GM23338 (cell line): Measurements from ENCODE around the gene MRPS10. TPM values are rescaled to one million over a fixed set of nuclear protein-coding genes. Genes with fewer than 3 reads are reported as not detected.

Experiments used
- ATAC-seq: fragments of 200-7000 bp; cut with Tn5 transposase; 3 replicates; pipeline ENCODE4 v1.9.1; 2020
- DNase-seq: peaks from one replicate; pipeline ENCODE4 v3.0.0-alpha.2; 2015; ENCODE audit warnings: low spot score
- H2AFZ ChIP-seq: fragments of 200-600 bp; sonication (generic); 2 replicates; pipeline ENCODE4 v1.8.0; 2016; ENCODE audit warnings: antibody characterized with exemption, mild to moderate bottlenecking, moderate library complexity
- H3F3A ChIP-seq: fragments of 200-600 bp; sonication (generic); replicated peaks from 2 replicates; pipeline ENCODE4 v1.8.0; 2017; ENCODE audit warnings: antibody characterized with exemption, mixed run types, low read depth
- H3K27ac ChIP-seq: fragments of 200-600 bp; sonication (generic); 2 replicates; pipeline ENCODE4 v1.6.1; 2016; ENCODE audit warnings: low read depth
- H3K27me3 ChIP-seq: fragments of 200-600 bp; sonication (generic); 2 replicates; pipeline ENCODE4 v1.8.0; 2016; ENCODE audit warnings: mild to moderate bottlenecking, mixed run types, moderate library complexity; ENCODE audit not compliant: insufficient read depth
- H3K36me3 ChIP-seq: fragments of 200-600 bp; sonication (generic); 2 replicates; pipeline ENCODE4 v1.8.0; 2016; ENCODE audit warnings: mild to moderate bottlenecking; ENCODE audit not compliant: insufficient read depth
- H3K4me1 ChIP-seq: fragments of 200-600 bp; sonication (generic); 2 replicates; pipeline ENCODE4 v1.8.0; 2016; ENCODE audit warnings: mild to moderate bottlenecking, moderate library complexity; ENCODE audit not compliant: insufficient read depth
- H3K4me2 ChIP-seq: fragments of 200-600 bp; sonication (generic); 2 replicates; pipeline ENCODE4 v1.7.1; 2017; ENCODE audit warnings: mixed run types
- H3K4me3 ChIP-seq: fragments of 200-600 bp; sonication (generic); 2 replicates; pipeline ENCODE4 v1.6.1; 2016; ENCODE audit warnings: mixed run types
- H3K79me2 ChIP-seq: fragments of 200-600 bp; sonication (generic); replicated peaks from 2 replicates; pipeline ENCODE4 v1.8.0; 2017; ENCODE audit warnings: mild to moderate bottlenecking; ENCODE audit not compliant: insufficient read depth
- H3K9me2 ChIP-seq: fragments of 200-600 bp; sonication (generic); 2 replicates; pipeline ENCODE4 v1.8.0; 2017; ENCODE audit not compliant: insufficient read depth
- H4K20me1 ChIP-seq: fragments of 200-600 bp; sonication (generic); replicated peaks from 2 replicates; pipeline ENCODE4 v1.8.0; 2017; ENCODE audit warnings: mild to moderate bottlenecking; ENCODE audit not compliant: insufficient read depth
- H3K27ac Mint-ChIP-seq: 2 replicates; pipeline ENCODE4 v1.8.0; 2020; ENCODE audit warnings: inconsistent platforms, mild to moderate bottlenecking, moderate library complexity, mixed read lengths
- H3K27me3 Mint-ChIP-seq: 3 replicates; pipeline ENCODE4 v1.8.0; 2022; ENCODE audit warnings: low read depth, mild to moderate bottlenecking, moderate library complexity, mixed read lengths, inconsistent platforms; ENCODE audit not compliant: insufficient read depth, poor library complexity
- H3K36me3 Mint-ChIP-seq: 3 replicates; pipeline ENCODE4 v1.8.0; 2021; ENCODE audit warnings: low read depth, mild to moderate bottlenecking, inconsistent platforms, moderate library complexity, mixed read lengths
- H3K4me1 Mint-ChIP-seq: 3 replicates; pipeline ENCODE4 v1.8.0; 2020; ENCODE audit warnings: mild to moderate bottlenecking, inconsistent platforms, mixed read lengths
- H3K4me3 Mint-ChIP-seq: 3 replicates; pipeline ENCODE4 v1.8.0; 2021; ENCODE audit warnings: moderate library complexity, mild to moderate bottlenecking, inconsistent platforms, mixed read lengths
- H3K9me3 Mint-ChIP-seq: 3 replicates; pipeline ENCODE4 v1.8.0; 2020; ENCODE audit warnings: moderate library complexity, mild to moderate bottlenecking, inconsistent platforms, mixed read lengths
- CTCF ChIP-seq, 2 experiments: fragments of 200-600 bp in 1 of 2; sonication (generic) in 1 of 2; conservative IDR thresholded peaks; 2 replicates each; pipeline versions ENCODE4 v1.5.1 to v1.6.1; 2016 to 2017; ENCODE audit warnings: antibody characterized with exemption in 2 of 2, low read depth in 2 of 2, mild to moderate bottlenecking in 2 of 2, moderate library complexity in 1 of 2
- EZH2phosphoT487 ChIP-seq: fragments of 200-600 bp; sonication (generic); IDR thresholded peaks from one replicate; pipeline ENCODE4 v1.8.1; 2018; ENCODE audit warnings: antibody characterized with exemption; ENCODE audit not compliant: unreplicated experiment
- POLR2AphosphoS5 ChIP-seq: IDR thresholded peaks from 2 replicates; pipeline ENCODE4 v1.6.1; 2016; ENCODE audit warnings: antibody characterized with exemption, low read depth
- STAT1 ChIP-seq: IDR thresholded peaks from one replicate; pipeline ENCODE4 v1.6.1; 2016; ENCODE audit warnings: antibody characterized with exemption; ENCODE audit not compliant: unreplicated experiment
- ZNF462 ChIP-seq: fragments of 250-450 bp; sonication (Bioruptor Pico); IDR thresholded peaks from 2 replicates; pipeline ENCODE4 v1.5.0; 2020; ENCODE audit warnings: mild to moderate bottlenecking, moderate library complexity
- polyA plus RNA-seq: library from polyadenylated mRNA; unstranded; fragments of >200 nt; fragmentation: Nextera tagmentation; extraction: Ambion mirVana; gene quantifications from 2 replicates; pipeline ENCODE4 v1.2.1, GENCODE V29; 2016
- total RNA-seq: library from RNA; depleted of rRNA; stranded (reverse); fragments of >200 nt; shearing (Covaris generic); gene quantifications from 2 replicates; pipeline ENCODE4 v1.2.3, GENCODE V29; 2014

The MRPS10 gene
- total and polyA plus RNA-seq, 2 experiments from 2014 or later: 36.2 to 42.7 TPM

- TF ChIP-seq ZNF462 (CRISPR knock-in tag) (no peak), POLR2AphosphoS5 (no peak), CTCF (conservative IDR thresholded peaks at IDR 0.05; ENCODE audit: low read depth in 2 of 2) (no peak), EZH2phosphoT487 (no peak)
Observed at GRCh38 chr6:42225029-42225339, 7.3 kb upstream of the MRPS10 start (continued).

GRCh38 chr6:42224222-42225028, 6.8 kb upstream of the MRPS10 start:
- H3K36me3 ChIP-seq: no peaks in the 10 kb centered on the region
- Mint-ChIP-seq H3K36me3 (peaks cover 22% of the 10 kb centered on the region), H3K4me3 (no peak overlapping the region), H3K27ac (peak overlapping the region; percentile 89), H3K27me3 (no peaks in the 10 kb centered on the region), H3K4me1 (peaks cover 9% of the 10 kb centered on the region; the same call in 2 of the 3 replicates), H3K9me3 (no peaks in the 10 kb centered on the region)
- no peak for TF ChIP-seq STAT1
- no peaks in the 10 kb centered on the region for H3K27me3 ChIP-seq
- no peak overlapping the region for H3K4me3 ChIP-seq
- H3K4me2 ChIP-seq: no peak overlapping the region
- peak overlapping the region; percentile 21; the same call in 1 of the 2 replicates for H3K27ac ChIP-seq
- H2AFZ ChIP-seq: no peak overlapping the region
- no peaks in the 10 kb centered on the region for H3K9me2 ChIP-seq
- ATAC-seq (no peak), DNase-seq (no peak)
- H3K4me1 ChIP-seq: no peaks in the 10 kb centered on the region
- no peaks in the 10 kb centered on the region for H3K79me2 ChIP-seq
- peaks cover 10% of the 10 kb centered on the region; the same call in 1 of the 2 replicates for H3F3A ChIP-seq
- no peaks in the 10 kb centered on the region for H4K20me1 ChIP-seq
